ENCODE measurements around the gene SNX17. TPM values are rescaled to one million over a fixed set of nuclear protein-coding genes. Genes with fewer than 3 reads are reported as not detected.

Gene SNX17
- total RNA-seq, 1 donor from 2014 or later, result 69.9 TPM

GRCh38 chr2:27376866-27377617, 6.6 kb downstream of the SNX17 start:
- H4K20me1 ChIP-seq (ENCODE audit: insufficient read depth, low read length), result peaks cover 42% of the 10 kb centered on the region
- Mint-ChIP-seq H3K9me3 (ENCODE audit: unreplicated experiment) (no peaks in the 10 kb centered on the region), H3K4me1 (ENCODE audit: low read depth, unreplicated experiment) (peaks cover 13% of the 10 kb centered on the region), H3K36me3 (ENCODE audit: low read depth, unreplicated experiment) (peaks cover 14% of the 10 kb centered on the region), H3K27ac (ENCODE audit: unreplicated experiment) (peak overlapping the region; percentile 50), H3K4me3 (ENCODE audit: unreplicated experiment) (no peak overlapping the region), H3K27me3 (ENCODE audit: low read depth, unreplicated experiment) (no peaks in the 10 kb centered on the region)
- no peak overlapping the region for H3K4me3 ChIP-seq (ENCODE audit: insufficient read depth, low read depth, low read length)
- H3K9me3 ChIP-seq (ENCODE audit: insufficient read depth, low read depth, low read length), result no peaks in the 10 kb centered on the region
- no peaks in the 10 kb centered on the region for H3K27me3 ChIP-seq (ENCODE audit: insufficient read depth, low read length)
- no peak for TF ChIP-seq EZH2 (IDR thresholded peaks at IDR 0.05; ENCODE audit: insufficient read depth, low read length)
- peaks cover 38% of the 10 kb centered on the region for H3K36me3 ChIP-seq (ENCODE audit: insufficient read depth, low read length)
- peaks cover 78% of the 10 kb centered on the region for H3K79me2 ChIP-seq (ENCODE audit: insufficient read depth, low read length)
- FAIRE-seq (no peak), DNase-seq (ENCODE audit: low read depth) (no peak)
- no peak overlapping the region for H3K9ac ChIP-seq (ENCODE audit: low read length)
- H2AFZ ChIP-seq (ENCODE audit: low read depth, low read length), result no peak overlapping the region
- H3K4me2 ChIP-seq (ENCODE audit: low read length), result no peak overlapping the region
- no peak overlapping the region for H3K27ac ChIP-seq (ENCODE audit: low read depth, low read length)
- peaks cover 16% of the 10 kb centered on the region for H3K4me1 ChIP-seq (ENCODE audit: insufficient read depth, low read length)

GRCh38 chr2:27377618-27378095, 7.2 kb downstream of the SNX17 start:
- H3K36me3 ChIP-seq (ENCODE audit: insufficient read depth, low read length), result peaks cover 42% of the 10 kb centered on the region
- no peak overlapping the region for H3K4me3 Mint-ChIP-seq (ENCODE audit: unreplicated experiment)
- H3K9me3 ChIP-seq (ENCODE audit: insufficient read depth, low read depth, low read length), result no peaks in the 10 kb centered on the region

More at GRCh38 chr2:27377618-27378095, 7.2 kb downstream of the SNX17 start:
- Mint-ChIP-seq H3K27ac (ENCODE audit: unreplicated experiment) (peak overlapping the region; percentile 50), H3K27me3 (ENCODE audit: low read depth, unreplicated experiment) (no peaks in the 10 kb centered on the region), H3K36me3 (ENCODE audit: low read depth, unreplicated experiment) (peaks cover 14% of the 10 kb centered on the region), H3K9me3 (ENCODE audit: unreplicated experiment) (no peaks in the 10 kb centered on the region), H3K4me1 (ENCODE audit: low read depth, unreplicated experiment) (peaks cover 10% of the 10 kb centered on the region)
- Histone ChIP-seq H4K20me1 (ENCODE audit: insufficient read depth, low read length) (peaks cover 36% of the 10 kb centered on the region), H3K4me2 (ENCODE audit: low read length) (no peak overlapping the region), H3K79me2 (ENCODE audit: insufficient read depth, low read length) (peaks cover 72% of the 10 kb centered on the region), H3K9ac (ENCODE audit: low read length) (no peak overlapping the region), H3K27me3 (ENCODE audit: insufficient read depth, low read length) (no peaks in the 10 kb centered on the region), H3K27ac (ENCODE audit: low read depth, low read length) (no peak overlapping the region), H3K4me1 (ENCODE audit: insufficient read depth, low read length) (peaks cover 12% of the 10 kb centered on the region), H2AFZ (ENCODE audit: low read depth, low read length) (no peak overlapping the region), H3K4me3 (ENCODE audit: insufficient read depth, low read depth, low read length) (no peak overlapping the region)
- no peak for DNase-seq (ENCODE audit: low read depth)
- FAIRE-seq, result no peak
- TF ChIP-seq CTCF (IDR thresholded peaks at IDR 0.05; ENCODE audit: insufficient read depth, low read depth, low read length) (no peak), EZH2 (IDR thresholded peaks at IDR 0.05; ENCODE audit: insufficient read depth, low read length) (no peak)
